Epithelial cell of esophagus (primary cell): ENCODE results near the gene FOSL1.

Source experiments
- DNase-seq: peaks from one replicate; pipeline ENCODE4 v3.0.0; 2010; ENCODE audit warnings: low read depth
- H3K4me3 ChIP-seq: 2 replicates; pipeline ENCODE4 v1.5.1; 2011; ENCODE audit warnings: mild to moderate bottlenecking, low read length, control low read depth
- CTCF ChIP-seq: IDR thresholded peaks from 2 replicates; pipeline ENCODE4 v1.5.1; 2011; ENCODE audit warnings: low read depth, mild to moderate bottlenecking, low read length, control low read depth, inconsistent platforms; ENCODE audit not compliant: insufficient read depth; ENCODE audit errors: missing control alignments

Gene FOSL1

GRCh38 chr11:65866509-65867283 lies 33.5 kb downstream of the FOSL1 start:
- H3K4me3 ChIP-seq: no peak overlapping the region
- no peak for DNase-seq
- no peak for TF ChIP-seq CTCF

- no peak for TF ChIP-seq CTCF
- no peak for DNase-seq
- H3K4me3 ChIP-seq: no peak overlapping the region
These were observed 34.5 kb downstream of the FOSL1 start for GRCh38 chr11:65865550-65866172.

- no peak for TF ChIP-seq CTCF
- no peak overlapping the region for H3K4me3 ChIP-seq
- DNase-seq: no peak
These were observed 35.3 kb downstream of the FOSL1 start for GRCh38 chr11:65864706-65865471.

GRCh38 chr11:65863889-65864705 lies 36.1 kb downstream of the FOSL1 start:
- no peak overlapping the region for H3K4me3 ChIP-seq
- no peak for TF ChIP-seq CTCF
- DNase-seq: no peak

GRCh38 chr11:65862941-65863888 lies 37.0 kb downstream of the FOSL1 start:
- no peak overlapping the region for H3K4me3 ChIP-seq
- TF ChIP-seq CTCF: no peak
- DNase-seq: no peak
